Fibroblast of skin of right quadriceps (primary cell): Measurements from ENCODE around the gene ETFRF1.

Source experiments
- DNase-seq: peaks from one replicate; pipeline ENCODE4 v3.0.0-alpha.2; 2013

Gene ETFRF1, protein sequence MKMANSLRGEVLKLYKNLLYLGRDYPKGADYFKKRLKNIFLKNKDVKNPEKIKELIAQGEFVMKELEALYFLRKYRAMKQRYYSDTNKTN

DNA sequence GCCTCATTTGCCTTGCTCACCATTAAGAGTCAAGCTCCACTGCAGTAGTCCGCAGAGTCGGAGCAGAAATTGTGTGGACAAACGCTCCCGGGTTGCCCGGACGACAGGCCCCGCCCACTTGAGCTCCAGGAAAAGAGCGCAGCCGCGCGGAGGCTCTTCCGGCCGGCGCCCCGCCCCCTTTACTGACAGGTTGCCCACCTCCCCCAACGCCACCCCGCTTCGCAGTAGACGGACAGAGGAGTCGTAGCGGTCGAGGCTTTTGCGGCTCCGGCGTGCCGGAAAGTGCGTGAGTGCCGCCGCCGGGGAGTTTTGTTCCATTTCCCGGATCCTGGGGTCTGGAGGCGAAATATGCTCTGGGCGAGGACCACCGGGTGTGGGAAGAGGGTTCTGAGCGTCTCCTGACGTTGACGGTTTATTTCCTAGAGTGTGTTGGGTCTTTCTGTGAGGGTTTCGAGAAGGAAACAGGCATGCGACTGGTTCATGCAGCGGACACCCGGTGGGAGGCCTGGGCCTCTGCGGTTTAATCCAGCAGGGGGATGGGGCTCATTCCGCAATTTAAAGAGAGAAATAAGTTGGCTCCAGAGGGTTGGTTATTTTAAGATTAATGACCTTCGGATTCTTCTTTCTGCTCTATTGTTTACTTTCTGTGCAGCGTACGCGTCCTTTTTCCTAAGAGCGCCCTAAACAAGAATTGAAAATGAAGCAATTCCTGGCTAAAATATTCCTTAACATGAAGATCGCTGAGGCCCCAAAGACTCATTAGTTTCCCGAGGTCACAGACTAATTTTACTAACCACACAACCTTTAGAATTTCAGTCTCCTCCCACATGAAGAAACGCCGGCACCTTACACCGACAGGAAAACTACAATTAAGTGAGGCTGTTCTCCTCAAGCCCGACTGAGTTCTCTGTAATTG lies at the start of gene ETFRF1, which contains the start of gene DNAI7:
TSS of gene ETFRF1 (plus strand) at position 182 of the 916 bp plus-strand sequence. CDS start 8,720 bp downstream, outside the sequence.
TSS of gene DNAI7 (minus strand) at position 105 of the 916 bp plus-strand sequence. CDS start at position 23, 82 bp downstream.
- DNase-seq = peak; percentile 91

DNA sequence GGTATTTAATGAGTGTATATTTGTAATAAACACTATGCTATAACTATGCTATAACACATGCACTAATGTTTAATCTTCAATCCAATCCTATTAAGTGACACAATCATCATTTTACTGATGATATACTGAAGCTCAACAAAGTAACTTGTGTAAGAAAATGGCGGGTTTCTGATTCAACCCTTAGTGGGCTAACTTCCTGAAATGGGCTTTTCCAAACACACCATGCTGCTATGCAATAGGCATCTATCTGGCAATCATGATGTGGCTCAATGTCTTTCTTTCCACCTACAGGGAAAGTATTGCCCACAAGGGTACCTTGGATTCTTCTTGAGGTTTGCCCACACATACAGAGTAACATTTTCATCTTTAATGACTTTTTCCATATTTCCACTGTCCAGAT lies 48.4 kb upstream of the ETFRF1 start:
- DNase-seq = no peak

DNA sequence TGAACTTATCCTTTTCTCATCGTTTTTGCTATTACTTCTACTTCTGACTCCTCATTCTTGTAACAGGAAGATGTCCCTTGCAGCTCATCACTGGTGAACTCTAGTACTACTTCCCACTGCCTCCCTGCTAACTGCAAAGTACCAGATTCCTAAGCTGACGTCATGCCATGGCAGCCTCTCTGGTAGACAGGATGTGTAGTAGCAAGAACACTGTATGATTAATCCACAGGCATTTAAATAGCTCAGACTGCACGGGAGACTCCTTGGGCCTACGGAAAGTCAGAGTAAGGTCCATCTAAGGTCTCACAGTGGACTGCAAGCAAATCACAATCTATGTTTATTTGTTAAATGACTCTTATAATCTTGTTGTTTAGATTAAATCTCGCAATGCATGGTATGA lies 43.6 kb upstream of the ETFRF1 start:
- DNase-seq = peak; percentile 95

DNA sequence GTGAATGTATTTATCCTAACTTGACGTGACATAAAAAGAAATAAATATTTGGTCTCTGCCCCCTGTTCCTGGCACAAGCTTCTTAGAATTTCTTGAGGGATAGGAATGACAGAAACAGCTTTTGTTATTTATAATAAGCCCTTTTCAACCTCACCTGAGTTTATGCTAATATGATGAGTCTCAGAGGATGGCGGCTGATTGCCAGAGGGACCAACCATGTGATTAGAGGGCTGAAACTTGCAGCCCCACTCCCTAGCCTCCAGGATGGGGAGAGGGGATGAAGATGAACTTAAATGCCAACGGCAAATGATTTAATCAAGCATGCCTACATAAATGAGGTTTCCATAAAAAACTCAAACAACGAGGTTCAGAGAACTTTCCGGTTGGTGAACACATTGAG lies 43.0 kb upstream of the ETFRF1 start:
- DNase-seq = no peak

DNA sequence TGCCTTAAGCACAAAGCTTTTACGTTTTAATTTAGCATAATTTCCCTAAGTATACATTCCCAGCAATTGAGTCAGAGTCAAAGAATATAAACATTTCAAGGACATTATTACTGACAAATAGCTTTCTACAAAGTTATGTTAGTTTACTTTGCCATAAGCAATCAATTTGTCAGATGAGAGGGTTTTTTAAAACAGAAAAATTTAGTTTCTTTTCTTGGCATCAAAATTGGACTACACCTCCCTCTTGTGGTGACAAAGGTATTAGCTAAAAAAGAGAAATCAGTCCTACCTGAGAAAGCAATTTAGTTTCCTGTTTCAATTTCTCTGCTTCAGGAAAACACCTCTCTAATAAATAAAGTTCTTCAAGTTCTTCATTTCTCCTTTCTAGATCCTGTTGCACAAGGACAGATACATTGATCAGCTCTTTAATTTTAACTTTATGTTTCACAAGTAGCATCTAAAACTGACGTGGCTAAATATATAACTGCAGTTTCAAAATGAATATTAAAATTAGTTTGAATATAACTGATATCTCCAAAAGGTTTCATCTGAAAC lies 39.9 kb upstream of the ETFRF1 start:
- peak; percentile 50 for DNase-seq

DNA sequence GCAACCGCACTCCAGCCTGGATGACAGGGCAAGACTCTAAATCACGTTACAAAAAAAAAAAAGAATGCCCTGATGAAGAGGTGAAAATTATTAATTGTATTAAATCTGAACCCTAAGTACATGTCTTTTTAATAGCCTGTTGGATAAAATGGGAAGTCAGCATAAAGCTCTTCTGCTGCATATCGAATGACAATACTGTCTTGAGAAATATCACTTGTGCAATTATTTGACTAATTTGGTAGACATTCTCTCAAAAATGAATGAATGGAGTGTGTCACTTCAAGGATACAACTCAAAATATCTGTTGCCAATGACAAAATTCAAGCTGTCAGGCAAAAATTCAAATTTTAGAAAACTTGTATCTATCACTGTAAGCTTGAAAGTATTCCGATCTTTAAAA lies 39.0 kb upstream of the ETFRF1 start:
- no peak for DNase-seq

DNA sequence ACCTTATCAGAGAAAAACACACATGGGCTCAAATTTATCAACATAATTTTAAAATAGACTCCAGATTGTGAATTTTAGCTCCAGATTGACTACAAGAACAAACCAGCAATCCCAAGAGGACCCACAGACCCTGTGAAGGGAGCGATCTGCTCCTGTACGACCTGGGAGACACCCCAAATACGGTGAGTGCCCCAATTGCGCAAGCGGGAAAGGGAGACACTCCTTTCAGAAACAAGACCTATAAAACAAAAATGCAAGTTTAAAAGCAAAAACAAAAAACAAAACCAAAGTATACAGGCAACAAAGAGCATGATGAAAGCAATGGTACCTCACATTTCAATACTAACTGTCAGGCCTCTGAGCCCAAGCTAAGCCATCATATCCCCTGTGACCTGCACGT lies 32.2 kb upstream of the ETFRF1 start:
- DNase-seq = no peak

DNA sequence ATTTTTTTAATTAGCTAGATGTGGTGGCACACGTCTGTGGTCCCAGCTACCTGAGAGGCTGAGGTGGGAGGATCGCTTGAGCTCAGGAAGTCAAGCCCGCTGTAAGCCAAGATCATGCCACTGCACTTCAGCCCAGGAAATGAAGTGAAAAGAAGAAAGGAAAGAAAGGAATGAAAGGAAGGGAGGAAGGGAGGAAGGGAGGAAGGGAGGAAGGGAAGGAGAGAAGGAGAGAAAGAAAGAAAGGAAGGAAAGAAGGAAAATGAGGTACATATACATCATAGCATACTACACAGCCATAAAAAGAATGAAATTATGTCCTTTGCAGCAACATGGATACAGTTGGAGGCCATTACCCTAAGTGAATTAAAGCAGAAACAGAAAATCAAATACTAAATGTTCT lies 12.3 kb upstream of the ETFRF1 start:
- DNase-seq = no peak

DNA sequence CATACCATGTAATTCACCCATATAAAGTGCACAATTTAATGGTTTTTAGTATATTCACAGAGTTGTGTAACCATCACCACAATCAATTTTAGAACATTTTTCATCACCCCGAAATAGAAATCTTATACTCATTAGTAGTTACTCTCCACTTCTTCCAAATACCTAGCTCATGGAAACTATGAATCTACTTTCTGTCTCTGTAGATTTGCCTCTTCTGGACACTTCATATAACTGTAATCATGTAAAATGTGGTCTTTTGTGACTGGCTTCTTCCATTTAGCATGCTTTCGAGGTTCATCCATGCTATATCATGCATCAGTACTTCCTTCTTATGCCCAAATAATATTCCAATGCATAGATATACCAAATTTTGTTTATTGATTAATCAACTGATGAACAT lies 10.9 kb upstream of the ETFRF1 start:
- no peak for DNase-seq

DNA sequence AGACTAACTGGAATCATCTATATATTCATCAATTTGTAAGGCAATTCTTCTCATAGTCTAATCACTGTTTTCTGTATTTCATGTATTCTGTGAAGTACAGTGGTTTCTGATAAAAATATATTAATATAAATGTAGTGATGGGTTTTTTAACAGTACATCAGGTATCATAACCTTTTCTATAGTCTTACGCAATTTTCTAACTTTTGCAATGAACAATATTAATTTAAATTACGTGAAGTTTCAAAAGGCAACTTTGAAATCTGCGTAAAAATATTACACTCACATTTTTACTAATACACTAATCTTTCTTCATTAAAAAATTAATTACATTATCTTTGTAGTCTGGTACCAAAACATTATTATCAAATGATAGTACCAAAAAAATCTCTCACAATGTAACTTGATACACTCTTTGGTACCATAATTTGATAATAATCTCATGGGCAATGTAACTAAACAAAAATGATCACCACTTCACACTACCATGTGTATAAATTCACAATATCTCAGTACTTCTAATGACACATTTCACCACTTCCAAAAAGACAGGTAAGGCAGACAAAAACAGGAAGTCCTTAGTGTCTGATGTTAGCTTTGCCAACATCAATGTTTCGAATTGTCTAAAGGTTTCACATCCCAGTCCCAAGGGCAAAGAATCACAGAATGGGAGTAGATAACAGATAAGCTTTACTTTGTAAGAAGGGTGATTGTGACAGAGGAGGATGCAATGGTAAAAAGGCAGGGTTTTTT lies 8.8 kb upstream of the ETFRF1 start:
- DNase-seq = no peak

DNA sequence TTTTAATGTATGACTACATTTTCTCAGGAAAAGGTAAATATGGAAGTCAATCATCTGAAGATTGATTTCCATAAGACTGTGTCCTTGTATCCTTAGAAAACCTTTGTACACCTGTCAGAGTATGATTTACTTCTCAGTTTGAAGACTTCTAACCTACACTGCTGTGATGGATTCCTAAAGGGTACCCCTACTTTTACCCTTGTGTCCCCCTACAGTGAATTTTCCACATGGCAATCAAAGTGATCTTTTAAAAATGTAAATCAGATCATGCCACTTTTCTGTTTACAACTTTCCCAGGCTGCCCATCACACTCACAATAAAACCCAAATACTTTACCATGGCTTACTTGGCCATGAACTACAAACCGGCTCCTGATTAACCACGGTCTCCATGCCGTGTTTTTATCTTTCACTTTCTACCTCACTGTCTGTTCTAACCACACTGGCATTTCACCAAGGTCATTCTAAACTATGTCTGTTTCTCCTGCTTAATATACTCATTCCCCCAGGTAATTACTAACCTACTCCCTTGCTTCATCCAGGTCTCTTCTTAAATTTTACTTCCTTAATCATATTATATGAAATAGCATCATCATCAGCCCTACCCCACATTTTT lies 8.1 kb upstream of the ETFRF1 start:
- no peak for DNase-seq

DNA sequence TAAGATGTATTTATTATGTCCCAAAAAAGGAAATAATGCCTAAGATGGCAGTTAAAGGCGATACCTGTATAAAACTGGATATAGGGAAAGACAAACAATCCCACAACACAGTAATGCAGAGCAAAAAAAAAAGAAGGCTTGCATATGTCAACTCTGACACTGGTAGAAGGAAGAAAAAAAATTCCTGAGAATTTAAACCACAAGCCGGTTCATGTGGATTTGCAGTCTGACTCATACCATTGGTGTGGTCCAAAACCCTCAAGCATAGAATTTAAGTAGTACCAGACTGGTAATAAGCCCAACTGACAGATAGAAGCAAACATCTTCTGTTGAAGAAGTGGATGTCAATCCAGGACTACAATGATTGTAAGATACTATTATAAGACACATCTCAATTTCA lies 7.3 kb upstream of the ETFRF1 start:
- peak; percentile 94 for DNase-seq

DNA sequence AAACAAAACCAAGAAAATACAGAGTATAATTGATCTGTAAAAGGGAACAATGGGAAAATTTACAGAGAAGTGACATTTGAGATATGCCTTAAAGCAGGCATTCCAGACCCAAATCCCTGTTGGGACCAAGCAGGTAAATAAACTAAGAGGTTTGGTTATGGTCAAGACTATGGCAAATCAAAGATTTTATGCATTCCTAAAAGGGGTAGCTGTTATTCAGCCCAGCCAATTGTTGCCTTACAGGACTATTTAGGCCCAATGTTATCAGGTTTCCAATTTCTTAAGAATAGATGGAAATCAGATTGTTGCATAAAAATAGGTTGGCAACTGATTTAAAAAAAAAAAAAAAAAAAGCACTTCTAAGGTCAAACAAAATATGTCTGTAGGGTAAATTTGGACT lies 5.4 kb upstream of the ETFRF1 start:
- no peak for DNase-seq

DNA sequence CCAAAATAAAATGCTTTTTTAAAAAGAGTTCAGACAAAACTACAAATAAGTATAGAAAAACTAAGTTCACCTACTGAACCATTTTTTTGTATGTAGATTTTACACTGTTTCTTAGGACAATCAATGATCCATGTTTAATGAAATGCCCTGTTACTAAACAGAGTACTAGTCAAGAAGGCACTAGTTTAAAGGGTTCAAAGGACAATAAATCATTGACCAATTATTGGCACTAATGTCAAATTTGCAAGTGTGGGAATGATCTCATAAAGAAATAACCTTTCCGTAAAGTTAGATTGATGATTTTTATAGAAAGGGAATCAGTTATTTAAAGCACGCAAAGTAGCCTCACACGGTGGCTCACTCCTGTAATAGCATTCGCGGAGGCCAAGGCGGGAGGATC lies 4.2 kb upstream of the ETFRF1 start:
- no peak for DNase-seq

DNA sequence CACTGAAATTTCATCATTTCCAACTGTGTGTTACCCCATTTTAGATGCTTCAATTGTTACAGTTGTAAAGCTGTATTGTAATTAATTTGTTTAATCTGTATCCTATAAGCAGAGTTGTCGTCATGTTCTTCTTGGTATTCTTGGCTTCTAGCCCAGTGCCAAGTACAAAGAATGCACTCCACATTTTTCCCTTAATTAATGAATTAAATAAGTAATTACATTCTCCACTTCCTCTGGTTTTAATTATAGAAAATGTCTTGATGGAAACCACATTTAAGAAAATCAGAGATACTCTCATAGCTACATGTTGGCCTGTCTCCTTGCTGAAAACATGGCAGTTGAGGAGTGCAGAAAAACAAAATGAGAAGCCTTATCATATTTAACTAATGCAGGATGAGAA lies 823 bp upstream of the ETFRF1 start:
- DNase-seq = peak; percentile 80

DNA sequence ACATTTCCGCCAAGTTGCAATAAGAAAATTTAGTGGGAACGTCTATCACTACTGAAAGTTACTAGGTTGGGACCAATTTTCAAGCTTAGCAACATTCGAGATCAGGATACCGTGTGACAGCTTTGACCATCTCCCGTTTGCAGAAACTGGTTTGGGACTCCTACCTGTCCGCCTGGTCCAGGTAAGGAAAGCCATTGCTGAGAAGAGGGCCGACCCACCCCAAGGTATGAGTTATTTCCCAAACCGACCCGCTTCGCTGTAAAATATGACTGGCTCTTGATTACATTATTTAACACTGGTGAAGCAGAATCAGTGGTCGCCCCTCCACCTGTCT lies 348 bp upstream of the ETFRF1 start:
- no peak for DNase-seq

DNA sequence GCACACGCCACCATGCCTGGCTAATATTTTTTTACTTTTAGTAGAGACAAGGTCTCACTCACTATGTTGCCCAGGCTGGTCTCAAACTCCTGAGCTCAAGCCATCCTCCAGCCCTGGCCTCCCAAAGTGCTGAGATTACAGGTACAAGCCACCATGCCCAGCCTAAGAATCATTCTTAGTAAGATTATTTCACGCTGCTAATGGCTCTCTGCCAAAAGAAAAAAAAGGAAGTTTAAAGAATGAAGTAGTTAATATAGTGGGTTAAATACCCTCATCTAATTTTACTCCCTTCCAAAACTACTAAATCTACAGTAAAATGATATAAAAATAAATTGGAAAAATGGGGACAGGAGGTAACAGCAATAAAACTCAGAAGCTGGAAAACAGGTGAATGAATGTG lies 2.6 kb downstream of the ETFRF1 start:
- DNase-seq = no peak

DNA sequence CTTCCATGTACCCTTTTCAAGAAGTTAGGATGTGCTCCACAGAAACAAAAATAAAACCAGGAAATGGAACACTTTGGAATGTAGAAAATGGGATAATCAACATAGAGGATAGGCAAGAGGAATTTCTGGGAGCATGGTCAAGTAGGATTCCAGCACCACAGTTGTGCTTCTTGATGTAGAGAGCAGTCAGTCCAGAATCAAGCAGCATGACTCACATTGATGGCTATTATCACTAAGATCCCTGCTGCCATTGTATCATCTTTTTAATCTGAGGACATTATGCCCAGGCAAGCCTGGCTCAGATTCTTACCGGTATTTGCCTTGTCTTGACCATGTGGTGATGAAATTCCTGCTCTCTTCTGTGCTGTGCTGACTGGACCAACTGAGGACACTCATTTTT lies 5.7 kb downstream of the ETFRF1 start:
- peak; percentile 67 for DNase-seq

DNA sequence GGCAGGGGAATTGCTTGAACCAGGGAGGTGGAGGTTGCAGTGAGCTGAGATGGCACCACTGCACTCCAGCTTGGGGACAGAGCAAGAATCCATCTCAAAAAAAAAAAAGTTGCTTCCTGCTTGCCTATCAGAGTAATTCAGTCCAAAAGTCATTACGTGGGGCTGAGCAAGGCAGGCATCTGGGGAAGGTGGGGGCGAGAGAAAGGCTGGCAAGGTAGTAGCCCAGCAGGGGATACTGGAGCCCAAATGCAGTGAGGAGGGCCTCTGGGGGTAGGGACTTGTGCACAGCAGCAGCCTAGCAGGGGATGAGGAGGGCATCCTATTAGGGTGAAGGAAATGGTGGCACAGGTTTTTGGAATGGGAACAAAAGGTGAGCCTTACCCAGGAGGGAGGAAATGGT lies 7.1 kb downstream of the ETFRF1 start:
- no peak for DNase-seq

DNA sequence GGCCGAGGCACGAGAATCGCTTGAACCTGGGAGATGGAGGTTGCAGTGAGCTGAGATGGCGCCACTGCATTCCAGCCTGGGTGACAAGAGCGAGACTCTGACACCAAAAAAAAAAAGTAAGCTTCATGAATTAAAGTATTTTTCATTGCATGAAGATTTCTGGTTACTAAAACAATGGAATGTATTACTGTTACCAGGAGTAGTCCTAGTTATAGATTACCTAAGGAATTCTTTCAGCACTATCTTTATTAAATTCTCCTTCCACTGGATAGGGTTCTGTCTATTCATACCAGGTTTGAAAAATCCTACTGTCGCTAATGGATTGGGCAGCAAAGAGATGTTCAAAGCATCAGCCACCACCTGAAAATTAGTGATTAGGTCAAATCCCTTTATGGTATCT lies 12.4 kb downstream of the ETFRF1 start:
- DNase-seq = no peak

DNA sequence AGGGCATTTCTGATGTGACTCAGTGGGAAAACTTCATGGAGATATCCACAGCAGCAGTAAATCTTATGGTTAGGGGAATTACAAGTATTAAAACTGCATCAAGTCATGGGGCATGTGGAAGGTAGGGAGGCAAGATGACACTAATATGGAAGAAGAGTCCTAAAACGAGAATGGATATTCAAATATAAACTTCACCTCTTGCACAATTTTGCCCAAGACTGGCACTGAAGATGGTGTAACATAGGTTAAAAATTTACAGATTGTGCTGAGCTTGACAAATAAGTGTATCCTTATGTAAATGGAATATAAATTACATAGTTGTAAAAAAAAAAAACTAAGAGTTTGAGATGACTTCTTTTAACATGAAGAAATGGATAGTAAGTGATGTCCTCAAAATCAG lies 12.8 kb downstream of the ETFRF1 start:
- DNase-seq = no peak

DNA sequence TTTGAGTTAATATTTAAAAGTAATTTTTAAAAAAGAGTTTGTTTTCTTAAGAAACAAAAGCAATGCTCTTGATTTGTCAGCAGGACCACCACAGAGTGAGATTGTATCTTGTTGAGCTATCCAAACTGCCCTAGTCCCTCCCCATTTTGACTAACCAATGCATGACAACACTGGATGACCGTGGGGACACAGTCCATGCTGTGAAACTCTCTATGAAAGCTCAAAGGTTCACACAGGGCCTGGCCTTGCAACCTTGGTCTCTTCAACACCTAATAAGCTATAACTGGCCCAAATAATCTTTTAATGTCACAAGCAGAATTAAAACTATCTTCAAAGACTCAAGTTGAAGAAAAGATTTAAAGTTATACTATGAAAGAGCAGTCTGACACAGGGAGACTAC lies 13.5 kb downstream of the ETFRF1 start:
- DNase-seq = no peak

DNA sequence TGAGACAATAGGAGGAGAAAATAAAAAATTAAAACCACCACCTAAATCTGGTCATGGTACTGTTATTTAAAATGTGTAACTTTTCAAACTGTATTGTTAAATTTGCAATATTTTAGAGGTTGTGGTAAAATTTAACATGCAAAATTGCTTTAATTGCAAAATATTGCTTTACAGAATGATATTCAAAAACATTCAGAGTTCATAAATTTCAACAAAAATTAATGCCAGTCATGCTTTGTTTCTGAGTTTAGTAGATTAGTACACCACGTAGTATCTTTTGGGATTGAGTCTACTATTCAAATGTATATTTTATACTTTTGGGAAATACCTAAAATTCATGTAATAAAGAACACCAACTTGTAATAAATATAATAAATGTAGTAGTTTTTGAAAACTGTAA lies 18.3 kb downstream of the ETFRF1 start:
- no peak for DNase-seq
